PC-9 (cell line): ENCODE data around the gene PPP6C. TPM values are rescaled to one million over a fixed set of nuclear protein-coding genes. Genes with fewer than 3 reads are reported as not detected.
"Not testable (repeated sequence)": the region's sequence is repeated elsewhere in the genome, so short reads cannot be mapped to it uniquely, and the experiment has no call there.

Experiments used
- BruUV-seq: library from RNA; stranded (reverse); fragments of 400-500 nt; replicated peaks from 2 replicates; lab custom pipeline; 2021; lab: Mats Ljungman, UMichigan
- CTCF ChIA-PET: fragments of 300-600 bp; sonication (Branson Sonifier 250); formaldehyde crosslinking; loops from one replicate; lab custom pipeline; 2022; ENCODE audit warnings: antibody characterized with exemption; lab: Charles Lee
- POLR2A ChIA-PET: fragments of 300-600 bp; sonication (Branson Sonifier 250); formaldehyde crosslinking; loops from one replicate; lab custom pipeline; 2022; ENCODE audit warnings: antibody characterized with exemption; ENCODE audit not compliant: unreplicated experiment; lab: Charles Lee
- DNase-seq, 2 experiments: peaks; one replicate each; pipeline versions ENCODE4 v3.0.0 to v3.0.0-alpha.2; 2015 to 2022; ENCODE audit warnings: mixed read lengths in 1 of 2
- H2AFZ ChIP-seq: fragments of 200-600 bp; sonication (generic); 2 replicates; pipeline ENCODE4 v1.8.1; 2017; ENCODE audit warnings: antibody characterized with exemption
- H3F3A ChIP-seq: fragments of 200-600 bp; sonication (generic); 2 replicates; pipeline ENCODE4 v1.8.1; 2017; ENCODE audit warnings: antibody characterized with exemption, mild to moderate bottlenecking, low read depth; ENCODE audit not compliant: insufficient read depth
- H3K27ac ChIP-seq: fragments of 200-600 bp; sonication (generic); 2 replicates; pipeline ENCODE4 v1.6.1; 2016; ENCODE audit warnings: mixed run types
- H3K27me3 ChIP-seq: fragments of 200-600 bp; sonication (generic); 2 replicates; pipeline ENCODE4 v1.6.1; 2016; ENCODE audit warnings: low read depth, mixed run types; ENCODE audit not compliant: insufficient read depth
- H3K36me3 ChIP-seq: fragments of 200-600 bp; sonication (generic); 2 replicates; pipeline ENCODE4 v1.6.1; 2016; ENCODE audit warnings: low read depth, mixed run types
- H3K4me1 ChIP-seq: fragments of 200-600 bp; sonication (generic); replicated peaks from 2 replicates; pipeline ENCODE4 v1.6.1; 2016; ENCODE audit warnings: mixed run types; ENCODE audit not compliant: insufficient read depth
- H3K4me2 ChIP-seq: fragments of 200-600 bp; sonication (generic); 2 replicates; pipeline ENCODE4 v1.6.1; 2017; ENCODE audit warnings: mixed run types
- H3K4me3 ChIP-seq: fragments of 200-600 bp; sonication (generic); 2 replicates; pipeline ENCODE4 v1.6.1; 2016; ENCODE audit warnings: mixed run types
- H3K79me2 ChIP-seq: fragments of 200-600 bp; sonication (generic); 2 replicates; pipeline ENCODE4 v1.6.1; 2017; ENCODE audit warnings: low read depth, mixed run types
- H3K9me2 ChIP-seq: fragments of 200-600 bp; sonication (generic); 2 replicates; pipeline ENCODE4 v1.8.1; 2017; ENCODE audit warnings: mild to moderate bottlenecking; ENCODE audit not compliant: insufficient read depth
- H3K9me3 ChIP-seq: fragments of 200-600 bp; sonication (generic); 2 replicates; pipeline ENCODE4 v1.8.1; 2016; ENCODE audit warnings: low read depth; ENCODE audit not compliant: insufficient read depth
- H4K20me1 ChIP-seq: fragments of 200-600 bp; sonication (generic); 2 replicates; pipeline ENCODE4 v1.8.1; 2017; ENCODE audit not compliant: insufficient read depth
- EZH2 ChIP-seq: fragments of 200-600 bp; sonication (generic); IDR thresholded peaks from 2 replicates; pipeline ENCODE4 v1.8.0; 2017; ENCODE audit warnings: antibody characterized with exemption, low read depth
- intact Hi-C: fragments of 100-400 bp; cut with micrococcal nuclease; formaldehyde crosslinking; loops from one replicate; pipeline ENCODE4 v1.10.0; 2022; ENCODE audit not compliant: unreplicated experiment
- total RNA-seq: library from RNA; stranded (reverse); gene quantifications from 2 replicates; pipeline ENCODE4 v1.2.3, GENCODE V29; 2021
- TF ChIP-seq, protein P1 (sequence below): fragments of 200-600 bp; sonication (generic); conservative IDR thresholded peaks from 2 replicates; pipeline ENCODE4 v1.6.1; 2017; ENCODE audit warnings: mixed run types, antibody characterized with exemption, mild to moderate bottlenecking, moderate library complexity

PPP6C gene
- total RNA-seq, 1 experiment from 2014 or later = 49.6 TPM

DNA sequence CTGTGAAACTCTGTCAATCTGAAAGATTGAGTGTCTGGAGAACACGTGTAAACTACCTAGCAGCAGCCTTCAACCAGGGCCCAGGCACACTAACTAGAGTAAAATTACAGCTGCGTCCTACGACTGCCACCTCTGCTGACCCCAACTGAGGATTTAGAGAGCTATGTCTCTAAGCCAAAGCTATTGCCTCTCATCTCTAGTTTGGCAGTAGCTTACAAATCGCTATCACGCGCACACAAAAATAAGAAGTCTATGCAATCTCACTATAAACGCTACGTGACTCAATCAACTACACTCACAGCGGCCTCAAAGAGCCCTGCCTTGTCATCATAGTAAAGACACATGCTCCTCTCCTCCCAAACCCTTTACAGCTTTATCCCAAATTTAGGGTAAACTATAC, 8.7 kb downstream of the PPP6C start:
- no peak overlapping the region for H2AFZ ChIP-seq
- no peaks in the 10 kb centered on the region for H3K9me3 ChIP-seq
- 0 out of 2 replicates have a peak, but pooled peaks cover 2% of the 10 kb centered on the region for H3K36me3 ChIP-seq
- intact Hi-C loops = no loop called here
- no peaks in the 10 kb centered on the region for H3K4me1 ChIP-seq
- no peak for TF ChIP-seq EZH2
- TF ChIP-seq, protein P1, sequence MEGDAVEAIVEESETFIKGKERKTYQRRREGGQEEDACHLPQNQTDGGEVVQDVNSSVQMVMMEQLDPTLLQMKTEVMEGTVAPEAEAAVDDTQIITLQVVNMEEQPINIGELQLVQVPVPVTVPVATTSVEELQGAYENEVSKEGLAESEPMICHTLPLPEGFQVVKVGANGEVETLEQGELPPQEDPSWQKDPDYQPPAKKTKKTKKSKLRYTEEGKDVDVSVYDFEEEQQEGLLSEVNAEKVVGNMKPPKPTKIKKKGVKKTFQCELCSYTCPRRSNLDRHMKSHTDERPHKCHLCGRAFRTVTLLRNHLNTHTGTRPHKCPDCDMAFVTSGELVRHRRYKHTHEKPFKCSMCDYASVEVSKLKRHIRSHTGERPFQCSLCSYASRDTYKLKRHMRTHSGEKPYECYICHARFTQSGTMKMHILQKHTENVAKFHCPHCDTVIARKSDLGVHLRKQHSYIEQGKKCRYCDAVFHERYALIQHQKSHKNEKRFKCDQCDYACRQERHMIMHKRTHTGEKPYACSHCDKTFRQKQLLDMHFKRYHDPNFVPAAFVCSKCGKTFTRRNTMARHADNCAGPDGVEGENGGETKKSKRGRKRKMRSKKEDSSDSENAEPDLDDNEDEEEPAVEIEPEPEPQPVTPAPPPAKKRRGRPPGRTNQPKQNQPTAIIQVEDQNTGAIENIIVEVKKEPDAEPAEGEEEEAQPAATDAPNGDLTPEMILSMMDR = no peak
- no peak overlapping the region for H3K4me3 ChIP-seq
- BruUV-seq = no TSS peak
- no peak overlapping the region for H3K27ac ChIP-seq
- H3K79me2 ChIP-seq = peaks cover 85% of the 10 kb centered on the region
- no peaks in the 10 kb centered on the region; the same call in 1 of the 2 replicates for H3F3A ChIP-seq
- no peaks in the 10 kb centered on the region for H3K27me3 ChIP-seq
- no peaks in the 10 kb centered on the region for H3K9me2 ChIP-seq
- DNase-seq = no peak
- ChIA-PET POLR2A (no interaction called here), CTCF (no interaction called here)
- no peak overlapping the region for H3K4me2 ChIP-seq
- H4K20me1 ChIP-seq = peaks cover 31% of the 10 kb centered on the region

DNA sequence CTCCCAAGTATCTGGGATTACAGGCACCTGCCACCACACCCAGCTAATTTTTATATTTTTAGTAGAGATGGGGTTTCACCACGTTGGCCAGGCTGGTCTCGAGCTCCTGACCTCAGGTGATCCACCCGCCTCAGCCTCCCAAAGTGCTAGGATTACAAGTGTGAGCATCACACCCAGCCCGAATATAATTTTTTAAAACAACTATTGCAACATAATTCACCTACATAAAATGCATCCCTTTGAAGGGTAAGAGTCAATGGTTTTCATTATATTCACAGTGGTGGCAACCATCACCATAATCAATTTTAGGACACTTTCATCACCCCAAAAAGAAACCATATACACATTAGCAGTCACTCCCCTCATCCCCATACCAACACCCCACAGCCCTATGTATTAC, 9.8 kb downstream of the PPP6C start:
- H3K27ac ChIP-seq, H3K4me3 ChIP-seq, H3F3A ChIP-seq, H3K9me2 ChIP-seq, H2AFZ ChIP-seq, POLR2A ChIA-PET, H3K9me3 ChIP-seq, H3K27me3 ChIP-seq, H3K4me1 ChIP-seq, CTCF ChIA-PET, H3K4me2 ChIP-seq, DNase-seq, H3K36me3 ChIP-seq, BruUV-seq, intact Hi-C loops: not testable (repeated sequence)
- Histone ChIP-seq H3K79me2 (peaks cover 74% of the 10 kb centered on the region), H4K20me1 (peaks cover 31% of the 10 kb centered on the region)

DNA sequence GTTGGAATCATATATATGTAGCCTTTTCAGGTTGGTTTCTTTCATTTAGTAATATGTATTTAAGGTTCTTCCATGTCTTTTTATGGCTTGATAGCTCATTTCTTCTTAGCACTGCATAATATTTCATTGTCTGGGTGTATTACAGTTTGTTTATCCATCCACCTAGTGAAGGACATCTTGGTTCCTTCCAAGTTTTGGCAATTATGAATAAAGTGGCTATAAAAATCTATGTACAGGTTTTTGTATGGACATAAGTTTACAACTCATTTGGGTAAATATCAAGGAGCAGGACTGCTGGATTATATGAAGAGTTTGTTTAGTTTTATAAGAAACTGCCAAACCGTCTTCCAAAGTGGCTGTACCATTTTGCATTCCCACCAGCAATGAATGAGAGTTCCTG, 11.7 kb downstream of the PPP6C start:
- no peak overlapping the region for H3K4me2 ChIP-seq
- H4K20me1 ChIP-seq = peaks cover 20% of the 10 kb centered on the region; the same call in 1 of the 2 replicates
- no peaks in the 10 kb centered on the region for H3K36me3 ChIP-seq
- no peaks in the 10 kb centered on the region for H3K27me3 ChIP-seq
- H2AFZ ChIP-seq = no peak overlapping the region
- no peaks in the 10 kb centered on the region; the same call in 1 of the 2 replicates for H3F3A ChIP-seq
- peaks cover 55% of the 10 kb centered on the region for H3K79me2 ChIP-seq
- no peak for DNase-seq
- TF ChIP-seq, protein P1 = no peak
- TF ChIP-seq EZH2 = no peak
- no peaks in the 10 kb centered on the region for H3K9me2 ChIP-seq
- no peaks in the 10 kb centered on the region for H3K9me3 ChIP-seq
- intact Hi-C loops = no loop called here
- no peaks in the 10 kb centered on the region for H3K4me1 ChIP-seq
- no peak overlapping the region for H3K4me3 ChIP-seq
- ChIA-PET POLR2A (no interaction called here), CTCF (interaction anchor here (0.7 kb wide), 1 partner anchor 255 kb away, joined by 3 read pairs; no protein-coding TSS in a partner anchor)
- no TSS peak for BruUV-seq
- H3K27ac ChIP-seq = no peak overlapping the region

DNA sequence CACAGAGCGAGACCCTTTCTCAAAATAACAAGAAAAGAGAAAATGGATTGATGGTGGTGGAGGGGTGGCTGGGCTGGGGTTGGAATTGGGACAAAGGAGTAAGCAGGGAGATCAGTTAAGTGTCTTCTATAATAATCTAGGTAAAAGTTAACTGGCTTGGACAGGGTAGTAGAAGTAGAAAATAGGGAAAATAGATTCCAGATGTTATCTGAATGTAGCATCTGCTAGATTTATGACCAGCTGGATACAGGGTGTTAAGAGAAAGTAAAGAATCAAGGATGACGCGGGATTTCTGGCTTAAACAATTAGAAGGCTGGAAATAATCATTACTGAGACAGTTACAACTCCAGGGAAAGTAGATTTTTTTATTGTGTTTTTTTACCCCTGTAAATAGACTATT, 13.0 kb downstream of the PPP6C start:
- Histone ChIP-seq H3K4me3 (no peak overlapping the region), H3K27me3 (no peaks in the 10 kb centered on the region), H3K27ac (no peak overlapping the region), H3F3A (peaks cover 1% of the 10 kb centered on the region; the same call in 1 of the 2 replicates), H3K4me1 (no peaks in the 10 kb centered on the region), H3K4me2 (no peak overlapping the region), H3K9me3 (no peaks in the 10 kb centered on the region), H3K79me2 (peaks cover 53% of the 10 kb centered on the region), H3K9me2 (no peaks in the 10 kb centered on the region), H2AFZ (no peak overlapping the region), H3K36me3 (no peaks in the 10 kb centered on the region), H4K20me1 (peaks cover 7% of the 10 kb centered on the region; the same call in 1 of the 2 replicates)
- ChIA-PET CTCF (no interaction called here), POLR2A (no interaction called here)
- no peak for DNase-seq
- BruUV-seq = no TSS peak
- TF ChIP-seq, protein P1 = no peak
- TF ChIP-seq EZH2 = no peak
- intact Hi-C loops = no loop called here
